Right forelimb (tissue), 1 donor: ENCODE data around the gene EXOSC7.

Experiments
- DNase-seq: peaks from one replicate; pipeline ENCODE4 v3.0.0-alpha.2; 2018

EXOSC7 gene

GRCh38 chr3:44993471-44994205 is 17.6 kb downstream of the EXOSC7 start:
- DNase-seq, result no peak

GRCh38 chr3:44995142-44995770 is 19.2 kb downstream of the EXOSC7 start:
- no peak for DNase-seq

- no peak for DNase-seq
Measured at GRCh38 chr3:44996556-44996969, 20.5 kb downstream of the EXOSC7 start.

- DNase-seq, result no peak
Measured at GRCh38 chr3:44999782-45000181, 23.7 kb downstream of the EXOSC7 start.

- no peak for DNase-seq
Measured at GRCh38 chr3:45000823-45001222, 24.8 kb downstream of the EXOSC7 start.

GRCh38 chr3:45001738-45002137 is 25.7 kb downstream of the EXOSC7 start:
- no peak for DNase-seq

GRCh38 chr3:45002139-45002660 is 26.2 kb downstream of the EXOSC7 start:
- no peak for DNase-seq

- DNase-seq, result no peak
Measured at GRCh38 chr3:45002720-45003119, 26.7 kb downstream of the EXOSC7 start.

GRCh38 chr3:45003406-45003805 is 27.4 kb downstream of the EXOSC7 start:
- DNase-seq, result no peak

GRCh38 chr3:45003859-45004258 is 27.8 kb downstream of the EXOSC7 start:
- no peak for DNase-seq

GRCh38 chr3:45007091-45007490 is 31.0 kb downstream of the EXOSC7 start:
- no peak for DNase-seq

GRCh38 chr3:45008117-45008516 is 32.1 kb downstream of the EXOSC7 start:
- no peak for DNase-seq

GRCh38 chr3:45009868-45010267 is 33.8 kb downstream of the EXOSC7 start:
- no peak for DNase-seq

- DNase-seq, result no peak
Measured at GRCh38 chr3:45010811-45011333, 34.8 kb downstream of the EXOSC7 start.

- DNase-seq, result no peak
Measured at GRCh38 chr3:45011756-45012508, 35.9 kb downstream of the EXOSC7 start.

GRCh38 chr3:45012577-45012976 is 36.5 kb downstream of the EXOSC7 start:
- no peak for DNase-seq

GRCh38 chr3:45016916-45017315 is 40.9 kb downstream of the EXOSC7 start:
- DNase-seq, result no peak

GRCh38 chr3:45017821-45018220 is 41.8 kb downstream of the EXOSC7 start:
- no peak for DNase-seq

GRCh38 chr3:45020534-45020933 is 44.5 kb downstream of the EXOSC7 start:
- DNase-seq, result no peak

GRCh38 chr3:45021524-45022297 is 45.7 kb downstream of the EXOSC7 start:
- peak; percentile 82 for DNase-seq

GRCh38 chr3:45023675-45024074 is 47.6 kb downstream of the EXOSC7 start:
- no peak for DNase-seq

- peak; percentile 60 for DNase-seq
Measured at GRCh38 chr3:45024542-45025255, 48.7 kb downstream of the EXOSC7 start.
